NCI-H2107 treated with DMSO at 0.1 percent for 48 hours (cell line): ENCODE results near the gene SPIRE2.
"Not testable (repeated sequence)": the region's sequence is repeated elsewhere in the genome, so short reads cannot be mapped to it uniquely, and the experiment has no call there.

Experiments
- DNase-seq: peaks from one replicate; lab custom pipeline; 2025; ENCODE audit not compliant: unreplicated experiment; lab: John Stamatoyannopoulos, UW

Gene SPIRE2

DNA sequence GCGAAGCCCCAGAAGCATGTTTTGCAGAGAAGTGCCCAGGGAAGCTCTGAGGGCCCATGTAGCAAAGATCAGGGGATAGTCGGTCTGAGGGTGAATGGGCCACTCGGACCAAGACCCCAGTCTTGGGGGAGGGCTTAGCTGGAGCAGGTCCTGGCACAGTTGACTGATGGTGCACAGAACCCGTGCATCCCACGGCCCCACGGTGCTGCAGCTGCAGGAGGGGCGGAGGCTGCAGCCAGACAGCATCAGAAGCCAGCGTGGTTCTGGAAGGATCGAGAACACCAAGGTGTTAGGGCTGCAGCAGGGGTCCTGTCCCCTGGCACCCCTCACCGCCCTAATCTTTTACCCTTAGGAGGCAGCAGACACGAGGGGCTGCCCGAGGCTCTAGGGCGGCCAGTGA lies 83.9 kb downstream of the SPIRE2 start:
- DNase-seq, result no peak

DNA sequence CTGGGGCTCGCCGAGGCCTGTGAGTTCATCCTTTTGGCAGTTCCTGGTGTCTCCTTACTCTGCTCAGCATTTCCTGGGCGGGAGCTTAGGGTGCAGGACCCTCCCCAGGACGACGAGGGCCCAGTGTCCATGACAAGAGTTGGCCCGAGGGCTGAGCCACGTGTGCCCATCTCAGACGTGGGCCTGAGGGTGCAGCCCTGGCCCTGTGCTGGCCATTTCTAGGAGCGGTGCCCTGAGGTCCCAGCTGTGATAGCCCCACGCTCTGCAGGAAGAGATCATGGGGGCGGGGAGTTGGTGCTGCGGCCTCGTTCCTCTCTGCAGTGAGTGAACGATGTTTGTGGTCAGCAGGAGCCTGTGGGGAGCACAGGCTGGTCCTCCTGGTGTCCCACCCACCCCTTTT lies 84.4 kb downstream of the SPIRE2 start:
- no peak for DNase-seq

DNA sequence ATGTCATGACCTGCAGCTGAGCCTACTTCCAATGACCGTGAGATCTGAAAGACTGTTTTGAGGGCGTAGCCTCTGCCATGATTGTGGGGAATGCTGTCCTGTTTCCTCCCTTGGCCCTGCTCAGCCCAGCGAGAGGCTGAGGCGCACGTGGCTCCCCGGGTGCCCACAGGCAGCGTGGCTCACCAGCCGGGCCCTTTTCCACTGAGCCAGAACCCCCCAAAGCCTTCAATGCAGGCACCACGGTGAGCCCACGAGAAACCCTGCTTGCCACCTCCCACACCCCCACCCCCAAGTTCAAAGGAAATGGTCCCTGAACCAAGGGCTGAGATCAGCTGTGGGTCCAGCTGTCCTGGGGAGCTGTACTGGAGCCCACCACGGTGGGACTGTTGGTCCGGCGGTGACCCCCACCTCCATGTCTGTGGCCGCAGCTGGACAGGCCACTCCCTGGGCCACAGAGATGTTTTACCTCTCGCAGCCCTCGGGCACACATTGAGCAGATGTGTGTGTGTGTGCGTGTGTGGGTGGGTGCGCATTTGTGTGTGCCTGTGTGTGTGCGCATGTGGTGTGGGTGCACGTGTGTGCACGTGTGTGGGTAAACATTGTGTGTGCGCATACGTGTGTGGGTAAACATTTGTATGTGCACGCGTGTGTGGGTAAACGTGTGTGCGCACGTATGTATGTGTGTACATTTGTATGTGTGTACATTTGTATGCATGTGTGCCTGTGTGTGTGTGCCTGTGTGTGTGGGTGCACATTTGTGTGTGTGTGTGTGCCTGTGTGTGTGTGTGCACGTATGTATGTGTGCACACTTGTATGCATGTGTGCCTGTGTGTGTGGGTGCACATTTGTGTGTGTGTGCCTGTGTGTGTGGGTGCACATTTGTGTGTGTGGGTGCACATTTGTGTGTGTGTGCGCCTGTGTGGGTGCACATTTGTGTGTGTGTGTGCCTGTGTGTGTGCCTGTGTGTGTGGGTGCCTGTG lies 85.4 kb downstream of the SPIRE2 start:
- DNase-seq, result no peak

DNA sequence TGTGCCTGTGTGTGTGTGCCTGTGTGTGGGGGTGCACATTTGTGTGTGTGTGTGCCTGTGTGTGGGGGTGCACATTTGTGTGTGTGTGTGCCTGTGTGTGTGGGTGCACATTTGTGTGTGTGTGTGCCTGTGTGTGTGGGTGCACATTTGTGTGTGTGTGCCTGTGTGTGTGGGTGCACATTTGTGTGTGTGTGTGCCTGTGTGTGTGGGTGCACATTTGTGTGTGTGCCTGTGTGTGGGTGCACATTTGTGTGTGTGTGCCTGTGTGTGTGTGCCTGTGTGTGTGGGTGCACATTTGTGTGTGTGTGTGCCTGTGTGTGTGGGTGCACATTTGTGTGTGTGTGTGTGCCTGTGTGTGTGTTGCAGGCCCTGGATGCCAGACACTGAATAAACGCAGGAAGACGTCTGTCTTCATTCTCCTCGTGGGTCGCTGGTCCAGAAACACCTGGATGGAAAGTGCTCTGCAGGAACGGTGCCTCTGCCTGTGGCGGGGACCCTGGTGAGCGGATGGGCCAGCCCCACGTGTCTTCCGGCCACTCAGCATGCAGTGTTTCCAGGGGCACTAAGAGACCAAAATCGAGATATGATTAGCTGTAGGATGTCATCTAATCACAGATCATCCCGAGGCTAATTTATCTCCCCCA lies 86.5 kb downstream of the SPIRE2 start:
- DNase-seq, result not testable (repeated sequence)

DNA sequence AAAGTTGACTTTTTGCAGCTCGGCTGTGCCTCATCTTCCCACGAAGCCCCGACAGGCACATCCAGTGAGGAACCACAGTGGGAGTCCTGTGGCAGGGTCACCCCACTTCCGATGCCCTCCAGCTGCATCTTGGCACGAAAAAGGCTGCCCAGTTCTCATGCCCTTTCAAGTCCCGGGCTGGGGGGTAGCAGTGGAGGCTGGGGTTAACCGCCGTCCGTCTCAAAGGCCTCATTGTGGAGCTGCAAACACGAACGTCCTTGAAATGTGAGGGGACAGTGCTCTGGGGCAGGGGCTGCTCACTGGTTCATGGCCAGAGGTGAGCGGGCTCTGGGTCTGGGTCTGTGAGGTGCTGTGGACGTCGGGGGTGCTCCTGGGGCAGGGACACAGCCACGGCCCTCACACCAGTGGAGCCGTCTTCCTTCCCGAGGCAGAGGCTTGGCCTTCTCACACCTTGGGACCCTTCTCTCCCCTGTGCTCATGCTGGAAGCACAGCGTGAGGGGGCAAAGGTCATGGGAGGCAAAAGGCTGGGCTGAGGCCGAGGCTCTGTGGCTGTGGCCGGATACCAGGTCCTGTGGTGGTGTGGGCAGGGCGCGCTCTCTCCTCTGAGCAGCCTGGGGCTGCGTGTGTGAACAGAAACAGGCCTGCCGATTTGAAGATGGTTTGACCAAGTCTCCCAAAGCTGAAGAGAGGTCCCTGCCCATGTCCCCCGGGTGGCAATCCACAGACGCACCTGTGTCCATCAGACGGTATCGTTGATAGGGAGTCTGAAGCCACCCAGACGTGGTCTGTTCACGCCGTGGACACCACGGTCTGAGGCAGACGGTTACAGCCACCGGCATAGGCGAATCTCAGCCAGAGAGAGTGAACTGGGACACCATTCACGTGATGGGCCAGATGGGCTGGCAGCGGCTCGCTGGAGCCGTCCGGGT lies 87.3 kb downstream of the SPIRE2 start:
- no peak for DNase-seq

DNA sequence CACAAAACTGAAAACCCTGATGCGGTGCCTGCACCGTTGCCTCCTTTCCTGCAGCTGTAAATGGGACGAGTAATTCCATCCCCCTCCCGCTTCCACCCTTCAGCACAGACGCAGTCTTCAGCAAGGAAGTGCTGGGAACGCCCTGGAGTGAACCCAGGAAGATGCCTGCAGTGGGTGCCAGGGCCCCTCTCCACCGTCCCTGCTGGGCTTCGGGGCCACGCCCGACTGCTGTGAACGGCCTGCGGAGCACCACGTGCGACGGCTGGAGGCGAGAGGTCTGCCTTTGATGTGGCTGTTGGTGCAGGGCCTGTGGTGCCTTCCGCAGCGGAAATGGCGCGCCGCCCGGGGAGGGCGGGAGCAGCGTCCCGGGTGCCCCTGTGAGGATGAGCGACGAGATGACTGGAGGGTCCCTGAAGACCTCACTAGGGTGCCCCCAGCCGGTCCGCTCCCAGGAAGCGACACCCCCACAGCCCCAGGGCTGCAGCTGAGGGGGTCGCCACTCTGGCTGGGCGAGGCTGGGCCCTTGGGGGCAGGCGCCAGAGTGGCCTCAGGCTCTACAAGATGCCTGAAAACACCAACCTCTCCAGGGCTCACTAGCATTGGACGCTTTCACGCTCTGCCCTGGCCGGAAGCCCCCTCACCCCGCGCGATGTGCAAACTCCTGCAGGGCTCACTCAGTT lies 89.6 kb downstream of the SPIRE2 start:
- DNase-seq, result peak; percentile 66

DNA sequence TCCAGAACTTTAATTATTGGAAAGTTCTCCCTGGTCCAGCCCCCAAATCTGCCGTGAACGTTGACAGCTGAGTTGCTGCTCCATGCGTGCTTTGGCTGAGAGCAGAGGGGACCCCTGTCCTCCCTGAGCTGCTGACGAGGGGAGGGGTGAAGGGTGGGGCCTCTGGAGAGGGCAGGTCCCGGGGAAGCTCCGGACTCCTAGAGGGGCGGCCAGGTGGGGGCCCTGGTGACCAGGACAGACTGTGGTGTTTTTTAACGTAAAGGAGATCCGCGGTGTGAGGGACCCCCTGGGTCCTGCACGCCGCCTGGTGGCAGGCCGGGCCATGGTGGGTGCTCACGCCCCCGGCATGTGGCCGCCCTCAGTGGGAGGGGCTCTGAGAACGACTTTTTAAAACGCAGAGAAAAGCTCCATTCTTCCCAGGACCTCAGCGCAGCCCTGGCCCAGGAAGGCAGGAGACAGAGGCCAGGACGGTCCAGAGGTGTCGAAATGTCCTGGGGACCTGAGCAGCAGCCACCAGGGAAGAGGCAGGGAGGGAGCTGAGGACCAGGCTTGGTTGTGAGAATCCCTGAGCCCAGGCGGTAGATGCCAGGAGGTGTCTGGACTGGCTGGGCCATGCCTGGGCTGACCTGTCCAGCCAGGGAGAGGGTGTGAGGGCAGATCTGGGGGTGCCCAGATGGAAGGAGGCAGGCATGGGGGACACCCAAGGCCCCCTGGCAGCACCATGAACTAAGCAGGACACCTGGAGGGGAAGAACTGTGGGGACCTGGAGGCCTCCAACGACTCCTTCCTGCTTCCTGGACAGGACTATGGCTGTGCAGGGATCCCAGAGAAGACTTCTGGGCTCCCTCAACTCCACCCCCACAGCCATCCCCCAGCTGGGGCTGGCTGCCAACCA lies 90.4 kb downstream of the SPIRE2 start, which contains the start of gene MC1R:
Gene MC1R, plus strand, starts transcription at position 410 of the 895 bp plus-strand sequence. Its CDS starts 397 bp downstream, at position 807.
- no peak for DNase-seq

DNA sequence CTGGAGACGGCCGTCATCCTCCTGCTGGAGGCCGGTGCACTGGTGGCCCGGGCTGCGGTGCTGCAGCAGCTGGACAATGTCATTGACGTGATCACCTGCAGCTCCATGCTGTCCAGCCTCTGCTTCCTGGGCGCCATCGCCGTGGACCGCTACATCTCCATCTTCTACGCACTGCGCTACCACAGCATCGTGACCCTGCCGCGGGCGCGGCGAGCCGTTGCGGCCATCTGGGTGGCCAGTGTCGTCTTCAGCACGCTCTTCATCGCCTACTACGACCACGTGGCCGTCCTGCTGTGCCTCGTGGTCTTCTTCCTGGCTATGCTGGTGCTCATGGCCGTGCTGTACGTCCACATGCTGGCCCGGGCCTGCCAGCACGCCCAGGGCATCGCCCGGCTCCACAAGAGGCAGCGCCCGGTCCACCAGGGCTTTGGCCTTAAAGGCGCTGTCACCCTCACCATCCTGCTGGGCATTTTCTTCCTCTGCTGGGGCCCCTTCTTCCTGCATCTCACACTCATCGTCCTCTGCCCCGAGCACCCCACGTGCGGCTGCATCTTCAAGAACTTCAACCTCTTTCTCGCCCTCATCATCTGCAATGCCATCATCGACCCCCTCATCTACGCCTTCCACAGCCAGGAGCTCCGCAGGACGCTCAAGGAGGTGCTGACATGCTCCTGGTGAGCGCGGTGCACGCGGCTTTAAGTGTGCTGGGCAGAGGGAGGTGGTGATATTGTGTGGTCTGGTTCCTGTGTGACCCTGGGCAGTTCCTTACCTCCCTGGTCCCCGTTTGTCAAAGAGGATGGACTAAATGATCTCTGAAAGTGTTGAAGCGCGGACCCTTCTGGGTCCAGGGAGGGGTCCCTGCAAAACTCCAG lies 91.5 kb downstream of the SPIRE2 start:
- DNase-seq, result no peak

DNA sequence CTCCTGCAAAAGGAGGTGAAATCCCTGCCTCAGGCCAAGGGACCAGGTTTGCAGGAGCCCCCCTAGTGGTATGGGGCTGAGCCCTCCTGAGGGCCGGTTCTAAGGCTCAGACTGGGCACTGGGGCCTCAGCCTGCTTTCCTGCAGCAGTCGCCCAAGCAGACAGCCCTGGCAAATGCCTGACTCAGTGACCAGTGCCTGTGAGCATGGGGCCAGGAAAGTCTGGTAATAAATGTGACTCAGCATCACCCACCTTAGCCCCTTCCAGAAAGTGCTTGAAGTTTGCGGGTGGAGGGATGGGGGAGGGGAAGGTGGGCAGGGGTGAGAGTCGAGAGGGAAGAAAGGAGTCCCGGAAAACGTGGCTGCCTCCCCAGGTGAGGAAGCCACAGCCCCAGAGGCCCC lies 92.4 kb downstream of the SPIRE2 start:
- DNase-seq, result no peak
